NCI-H345 treated with DMSO at 0.1 percent for 48 hours (cell line): Measurements from ENCODE around the gene ABCA2.
"Not testable (repeated sequence)": the region's sequence is repeated elsewhere in the genome, so short reads cannot be mapped to it uniquely, and the experiment has no call there.

ENCODE experiments used
- DNase-seq: peaks from one replicate; lab custom pipeline; 2025; ENCODE audit not compliant: unreplicated experiment; lab: John Stamatoyannopoulos, UW

ABCA2 gene

DNA sequence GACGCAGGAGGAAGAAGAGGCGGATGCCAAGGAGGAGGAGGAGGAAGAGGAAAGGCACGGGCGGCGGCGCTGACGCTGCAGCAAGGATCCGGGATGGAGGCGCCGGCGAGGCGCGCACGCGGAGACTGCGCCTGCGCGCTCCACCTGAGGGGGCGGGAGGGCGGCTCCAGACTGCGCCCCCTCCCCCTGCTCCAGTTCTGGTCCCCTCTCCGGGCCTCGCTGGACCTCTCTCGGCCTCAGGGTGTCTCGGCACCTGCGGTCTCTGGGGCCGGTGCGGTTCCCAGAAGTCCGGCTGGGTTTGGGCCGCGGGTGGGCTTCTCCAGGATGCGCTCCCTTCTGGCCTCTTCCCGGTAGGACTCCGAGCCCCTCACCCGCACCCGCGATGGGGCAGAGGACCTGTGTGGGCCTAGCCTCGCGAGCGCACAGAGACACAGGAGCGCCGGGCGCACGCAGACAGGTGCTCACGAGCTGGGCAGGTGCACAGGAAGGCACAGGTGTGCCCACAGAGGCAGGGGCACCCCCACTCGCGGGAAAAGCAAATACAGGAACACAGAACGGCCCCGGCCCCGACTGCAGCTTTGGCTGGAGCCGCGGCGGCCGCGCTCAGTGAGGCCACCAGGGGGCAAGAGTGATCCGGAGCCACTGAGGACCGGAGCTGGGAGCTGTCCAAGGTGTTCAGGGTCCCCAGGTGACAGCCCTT is 18.2 kb upstream of the ABCA2 start, which contains the start of gene NPDC1:
Gene NPDC1, minus strand, starts transcription at position 90 of the 700 bp plus-strand sequence. CDS start 188 bp downstream, outside the sequence.
- DNase-seq, result peak; percentile 76

DNA sequence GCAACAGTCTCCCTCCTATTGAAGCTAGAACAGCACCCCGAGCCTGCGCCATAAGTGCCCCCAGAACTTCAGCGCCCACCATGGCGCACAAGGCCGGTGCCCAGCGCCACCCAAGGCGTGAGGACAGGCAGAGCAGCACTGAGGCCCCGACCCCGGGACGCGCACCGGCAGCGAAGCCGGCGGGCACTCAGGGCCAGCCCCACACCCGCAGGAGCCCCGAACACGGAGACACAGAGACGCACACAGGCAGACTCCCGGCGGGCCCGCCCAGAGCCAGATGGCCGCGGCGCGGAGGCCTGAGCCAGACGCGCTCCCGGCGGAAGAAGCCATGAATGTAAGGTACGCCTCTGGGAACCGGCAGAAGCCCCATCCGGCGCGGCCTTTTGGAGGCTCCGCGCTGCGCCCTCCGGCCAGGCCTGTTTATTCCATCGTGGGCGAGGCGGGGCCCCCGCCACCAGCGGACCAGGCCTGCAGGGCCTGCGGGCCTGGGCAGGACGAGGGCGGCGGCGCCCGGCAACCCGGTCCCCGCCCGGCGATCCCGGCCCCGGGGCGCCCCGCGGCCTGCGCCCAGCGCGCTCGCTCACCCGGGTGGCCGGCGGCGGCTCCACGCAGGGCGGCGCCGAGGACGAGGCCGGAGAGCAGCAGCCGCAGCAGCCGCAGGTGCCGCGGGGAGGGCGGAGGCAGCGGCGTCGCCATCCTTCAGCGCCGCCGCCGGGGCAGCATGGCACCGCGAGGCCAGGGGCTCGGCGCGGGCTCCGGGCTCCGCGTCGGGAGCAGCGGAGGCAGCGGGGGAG is 17.5 kb upstream of the ABCA2 start:
- no peak for DNase-seq

DNA sequence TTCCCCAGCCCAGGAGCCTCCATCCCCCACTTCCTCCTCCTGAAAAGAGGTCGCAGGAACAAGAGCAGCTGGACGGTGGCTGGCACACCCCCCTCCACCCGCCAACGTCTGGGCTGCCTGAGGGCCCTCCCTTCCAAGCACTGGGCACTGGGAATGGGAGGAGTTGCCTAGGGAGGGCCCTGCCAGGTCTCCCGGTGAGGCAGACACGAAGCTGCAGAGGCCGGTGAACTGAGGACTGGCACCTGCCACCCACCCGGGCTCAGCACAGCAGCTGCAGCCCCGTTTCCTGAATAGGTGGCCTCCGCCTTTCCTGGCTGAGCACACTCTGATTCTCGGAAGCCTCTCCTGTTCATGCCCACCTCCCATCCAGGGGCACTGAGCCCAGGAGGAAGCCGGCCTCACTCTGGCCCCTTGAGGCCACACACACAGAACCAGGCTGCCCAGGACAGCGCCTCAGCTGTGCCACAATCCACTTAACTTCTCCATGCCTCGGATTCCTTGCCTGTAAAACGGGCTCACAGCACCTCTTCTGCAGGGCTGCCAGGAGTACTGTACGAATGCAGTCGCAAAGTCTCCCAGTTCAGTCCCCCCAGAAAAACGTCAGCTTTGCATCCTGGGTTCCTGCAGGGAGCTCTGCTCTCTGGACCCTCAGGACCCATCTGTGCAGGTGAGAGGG is 16.6 kb upstream of the ABCA2 start:
- DNase-seq, result peak; percentile 60

DNA sequence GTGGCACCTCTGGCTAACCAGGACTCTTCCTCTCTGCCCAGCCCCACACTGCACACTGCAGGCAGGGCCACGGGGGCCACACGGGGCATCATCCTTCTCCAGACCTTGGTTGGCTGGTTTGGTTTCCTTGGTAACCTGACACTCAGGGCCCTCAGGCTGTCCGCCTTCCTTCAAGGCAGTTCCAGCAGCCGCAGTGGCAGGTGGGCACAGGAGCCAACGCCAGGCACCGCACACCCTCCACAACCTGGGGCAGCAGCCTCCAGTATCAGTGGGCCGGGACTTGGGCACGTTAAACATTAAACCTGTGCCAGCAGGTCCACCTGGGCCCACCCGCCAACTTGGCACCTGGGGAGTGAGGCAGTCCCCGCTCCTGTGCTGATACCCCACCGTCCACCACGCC is 16.0 kb upstream of the ABCA2 start:
- DNase-seq, result no peak

DNA sequence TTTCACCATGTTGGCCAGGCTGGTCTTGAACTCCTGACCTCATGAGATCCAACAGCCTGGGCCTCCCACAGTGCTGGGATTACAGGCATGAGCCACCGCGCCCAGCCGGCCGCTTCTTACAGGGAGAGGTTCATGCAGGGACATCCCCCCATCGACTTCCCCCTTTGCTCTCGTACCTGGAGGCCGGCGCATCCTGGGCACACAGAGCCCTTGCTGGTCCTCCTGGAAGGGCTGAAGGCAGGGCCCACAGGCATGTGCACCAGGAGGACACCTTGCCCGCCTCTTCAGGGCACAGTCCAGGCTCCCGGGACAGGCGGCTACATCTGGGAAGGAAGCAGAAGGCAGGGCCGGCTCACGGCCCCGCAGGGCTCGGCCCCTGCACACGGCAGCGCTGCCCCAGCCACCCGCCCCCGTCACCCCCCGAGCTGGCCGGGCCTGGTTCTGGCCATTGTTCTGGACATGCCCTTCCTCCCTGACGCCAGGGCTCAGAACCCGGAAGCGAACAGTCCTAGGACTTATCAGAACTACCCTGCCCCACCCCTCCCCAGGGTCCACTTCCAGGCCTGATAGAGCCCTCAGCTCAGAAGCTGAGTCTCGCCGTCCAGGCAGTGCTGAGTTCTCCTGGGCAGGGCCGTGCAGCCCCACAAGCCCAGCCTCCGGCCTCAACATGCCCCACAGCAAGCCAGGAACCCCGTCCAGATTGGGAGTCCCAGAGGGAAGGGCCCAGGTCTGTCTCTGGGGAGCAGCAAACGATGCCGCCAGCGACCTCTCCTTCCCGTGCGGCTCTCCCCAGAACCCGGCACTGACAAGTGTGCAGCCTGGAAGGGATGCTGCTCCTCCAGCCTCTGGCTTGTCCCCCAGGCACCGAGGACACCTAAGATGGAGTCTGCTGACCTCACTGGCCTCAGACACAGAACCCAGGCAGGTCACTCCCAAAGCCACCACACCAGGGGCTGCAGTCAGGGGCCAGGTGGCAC is 15.0 kb upstream of the ABCA2 start:
- no peak for DNase-seq

DNA sequence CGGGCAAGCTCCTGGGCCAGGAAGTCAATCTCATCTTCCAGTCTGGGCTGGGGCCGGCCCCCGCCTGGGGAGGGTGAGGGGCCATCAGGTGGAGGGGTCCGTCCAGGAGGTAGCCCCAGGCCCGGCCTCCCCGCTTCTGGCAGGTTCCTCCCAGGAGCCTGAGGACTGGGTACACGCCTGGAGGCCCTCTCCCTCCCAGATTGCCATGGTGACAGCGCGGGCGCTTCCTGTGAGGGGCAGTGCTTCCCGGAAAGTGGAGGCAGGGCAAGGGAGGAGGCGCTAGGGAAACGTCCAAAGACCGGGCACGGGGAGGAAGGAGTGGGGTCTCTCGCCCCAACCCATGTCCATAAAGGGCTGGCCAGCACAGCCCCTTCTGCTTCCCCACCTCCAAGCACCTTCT is 13.1 kb upstream of the ABCA2 start:
- no peak for DNase-seq

DNA sequence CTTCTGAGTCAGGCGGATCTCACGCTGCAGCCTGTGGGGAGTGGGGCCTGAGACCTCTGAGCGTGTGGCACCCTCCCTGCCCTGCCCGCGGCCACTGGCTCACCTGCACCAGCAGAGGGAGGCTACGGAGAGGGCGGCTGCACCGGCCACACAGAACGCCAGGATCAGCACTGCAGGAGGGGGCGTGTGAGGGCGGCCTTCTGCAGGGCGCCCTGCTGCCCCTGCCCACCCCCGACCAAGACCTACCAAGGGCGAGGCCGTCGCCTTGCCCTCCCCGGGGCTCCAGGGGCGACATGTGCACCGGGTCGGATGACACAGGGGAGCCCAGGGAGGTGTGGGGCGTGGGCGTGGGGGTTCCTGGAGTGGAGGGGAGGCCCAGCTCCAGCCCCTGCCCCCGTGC is 12.5 kb upstream of the ABCA2 start:
- no peak for DNase-seq

DNA sequence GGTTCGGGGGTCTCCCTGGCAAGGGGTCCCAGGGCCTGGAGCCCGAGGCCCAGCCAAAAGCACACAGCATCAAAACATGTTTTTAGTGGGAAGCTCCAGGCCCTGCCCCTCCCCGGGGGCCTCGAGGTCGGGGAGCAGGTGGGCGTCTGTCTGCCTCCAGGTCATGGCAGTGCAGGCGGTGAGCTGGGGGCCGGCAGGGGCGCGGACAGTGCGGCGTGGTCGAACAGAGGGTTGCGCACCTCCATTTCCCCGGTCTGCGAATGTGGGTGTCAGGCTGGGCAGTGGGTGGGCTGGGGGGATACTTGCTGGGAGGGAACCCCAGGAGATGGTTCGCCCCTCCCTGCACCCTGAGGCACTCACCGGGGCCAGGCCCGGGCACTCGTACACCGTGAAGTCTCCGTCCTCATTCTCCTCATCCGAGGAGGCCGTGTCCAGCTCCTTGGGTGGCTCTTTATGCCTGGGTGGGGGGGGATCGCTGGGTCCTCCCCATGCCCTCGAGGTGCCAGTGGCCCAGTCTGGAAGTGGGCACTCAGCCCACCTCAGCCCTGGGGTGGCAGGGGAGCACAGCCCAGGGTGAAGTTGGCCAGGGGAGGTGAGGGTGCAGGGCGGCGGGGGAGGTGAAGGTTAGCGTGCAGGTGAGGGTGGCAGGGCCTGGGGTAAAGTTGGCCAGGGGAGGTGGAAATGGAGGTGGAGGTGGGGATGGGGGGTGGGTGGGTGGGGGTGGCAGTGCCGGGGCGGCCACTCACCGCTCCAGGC is 11.8 kb upstream of the ABCA2 start:
- no peak for DNase-seq

DNA sequence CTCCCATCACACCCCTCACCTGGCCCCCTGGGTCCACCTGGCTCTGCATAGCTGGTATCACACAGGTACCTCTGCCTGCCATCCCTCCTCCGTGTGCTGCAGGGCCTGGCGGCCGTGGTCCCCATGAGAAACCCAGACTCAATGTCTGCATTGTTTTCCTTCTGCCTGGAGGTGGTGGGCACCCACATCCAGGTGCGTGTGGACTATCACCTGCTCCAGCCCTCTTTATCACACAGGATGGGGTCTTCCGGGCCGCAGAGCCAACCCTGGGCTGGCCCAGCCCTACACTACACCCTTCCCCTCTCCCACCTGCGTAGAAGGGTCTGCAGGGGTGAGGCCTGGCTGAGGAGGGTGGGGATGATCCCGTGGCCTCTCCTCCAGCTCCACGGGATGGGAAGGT is 10.9 kb upstream of the ABCA2 start:
- no peak for DNase-seq

DNA sequence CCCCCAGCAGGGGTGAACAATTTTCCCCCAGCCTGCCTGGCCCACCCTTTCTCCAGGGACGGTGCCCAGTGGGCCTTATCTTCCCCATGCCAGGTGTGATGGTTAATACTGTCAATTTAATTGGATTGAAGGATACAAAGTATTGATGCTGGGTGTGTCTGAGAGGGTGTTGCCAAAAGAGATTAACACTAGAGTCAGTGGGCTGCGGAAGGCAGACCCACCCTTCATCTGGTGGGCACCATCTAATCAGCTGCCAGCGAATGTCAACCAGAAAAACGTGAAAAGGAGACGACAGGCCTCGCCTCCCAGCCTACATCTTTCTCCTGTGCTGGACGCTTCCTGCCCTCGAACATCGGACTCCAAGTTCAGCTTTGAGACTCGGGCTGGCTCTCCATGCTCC is 9.4 kb upstream of the ABCA2 start:
- no peak for DNase-seq

DNA sequence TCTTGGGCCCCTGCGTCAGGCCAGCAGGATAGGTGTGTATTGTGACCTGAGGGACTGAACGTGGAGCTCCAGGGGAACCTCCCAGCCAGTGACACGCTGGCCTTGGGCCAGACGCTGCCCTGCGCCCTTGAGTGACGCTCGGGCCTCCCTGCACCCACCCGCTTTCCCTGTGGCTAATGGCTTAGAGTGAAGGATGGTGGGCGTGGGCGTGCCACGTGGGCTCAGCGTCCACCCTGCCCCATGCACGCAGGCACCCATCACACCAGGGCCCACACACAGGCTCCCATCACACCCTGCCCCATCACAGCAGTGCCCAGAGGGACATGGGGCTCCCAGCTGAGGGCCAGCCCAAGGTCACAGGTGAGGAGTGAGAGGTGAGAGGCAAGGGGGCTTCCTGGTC is 9.0 kb upstream of the ABCA2 start:
- no peak for DNase-seq

DNA sequence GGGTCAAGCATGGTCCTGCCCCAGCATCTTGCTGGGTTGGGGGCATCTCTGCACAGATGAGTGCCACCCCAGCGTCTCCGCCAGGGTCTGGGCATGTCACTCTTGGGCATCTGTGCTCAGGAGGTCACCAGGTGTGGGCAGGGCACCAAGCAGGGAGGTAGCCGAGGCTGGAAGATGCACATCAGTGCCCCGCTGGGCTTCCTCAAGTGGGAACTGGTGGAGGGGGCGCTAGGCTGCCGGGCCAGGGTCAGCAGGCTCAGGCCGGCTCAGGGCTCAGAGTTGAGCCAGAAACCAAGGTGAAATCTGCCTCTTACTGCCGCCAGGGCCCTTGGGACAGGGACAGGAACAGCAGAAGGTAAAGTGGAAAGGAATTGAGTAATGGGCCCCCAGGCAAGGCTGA is 7.9 kb upstream of the ABCA2 start:
- no peak for DNase-seq

DNA sequence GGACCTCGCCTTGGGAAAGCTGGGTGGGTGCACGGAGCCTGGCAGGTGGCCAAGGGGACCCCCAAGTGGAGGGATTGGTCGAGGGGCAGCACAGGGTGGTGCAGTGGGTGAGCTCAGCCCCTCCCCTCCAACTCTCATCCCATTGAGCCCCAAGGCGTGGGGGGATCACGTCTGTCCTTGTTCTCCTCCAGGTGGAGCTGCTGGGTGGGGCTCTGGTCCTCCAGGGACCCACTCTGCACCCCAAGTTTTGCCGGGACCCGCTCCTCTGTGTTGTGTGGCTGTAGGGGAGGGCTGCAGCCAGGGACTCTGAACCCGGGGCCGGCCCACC is 7.4 kb upstream of the ABCA2 start:
- DNase-seq, result no peak

DNA sequence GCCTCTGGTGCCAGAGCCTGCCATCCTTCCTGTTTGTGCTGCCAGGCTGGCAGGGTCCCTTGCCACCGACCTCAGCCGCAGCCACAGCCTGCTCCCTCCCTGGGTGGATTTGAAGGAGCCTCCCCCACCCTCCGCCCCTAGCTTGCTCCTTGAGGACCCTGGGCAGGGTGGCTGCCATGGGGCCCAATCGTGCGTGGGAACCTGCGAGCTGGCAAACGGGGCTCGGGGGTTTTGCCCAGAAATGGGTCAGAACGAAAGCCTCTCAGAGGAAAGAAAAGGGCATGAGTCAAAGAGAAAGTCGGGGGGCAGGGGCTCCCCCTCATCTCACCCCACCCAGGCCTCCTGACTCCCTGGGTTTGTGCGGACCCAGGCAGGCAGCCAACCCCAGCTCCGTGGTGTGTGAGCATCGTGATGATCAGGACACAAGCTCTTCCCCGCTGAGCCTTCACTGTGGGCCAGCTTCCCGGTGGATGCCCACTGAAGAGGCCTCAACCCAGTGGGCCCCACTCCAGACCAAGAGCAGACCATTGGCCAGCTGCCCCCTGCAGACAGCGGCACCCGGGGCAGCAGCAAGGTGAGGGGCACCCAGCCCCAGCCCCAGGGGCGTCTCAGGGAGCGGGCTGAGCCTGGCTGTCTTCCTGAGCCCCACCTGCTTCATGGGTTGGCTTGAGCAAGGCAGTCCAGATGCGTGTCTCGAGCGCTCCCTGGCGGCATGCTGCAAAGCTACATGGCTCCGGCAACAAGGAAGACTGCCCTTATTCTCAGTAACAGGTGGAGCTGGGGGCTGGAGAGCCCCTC is 6.9 kb upstream of the ABCA2 start:
- peak; percentile 81 for DNase-seq

DNA sequence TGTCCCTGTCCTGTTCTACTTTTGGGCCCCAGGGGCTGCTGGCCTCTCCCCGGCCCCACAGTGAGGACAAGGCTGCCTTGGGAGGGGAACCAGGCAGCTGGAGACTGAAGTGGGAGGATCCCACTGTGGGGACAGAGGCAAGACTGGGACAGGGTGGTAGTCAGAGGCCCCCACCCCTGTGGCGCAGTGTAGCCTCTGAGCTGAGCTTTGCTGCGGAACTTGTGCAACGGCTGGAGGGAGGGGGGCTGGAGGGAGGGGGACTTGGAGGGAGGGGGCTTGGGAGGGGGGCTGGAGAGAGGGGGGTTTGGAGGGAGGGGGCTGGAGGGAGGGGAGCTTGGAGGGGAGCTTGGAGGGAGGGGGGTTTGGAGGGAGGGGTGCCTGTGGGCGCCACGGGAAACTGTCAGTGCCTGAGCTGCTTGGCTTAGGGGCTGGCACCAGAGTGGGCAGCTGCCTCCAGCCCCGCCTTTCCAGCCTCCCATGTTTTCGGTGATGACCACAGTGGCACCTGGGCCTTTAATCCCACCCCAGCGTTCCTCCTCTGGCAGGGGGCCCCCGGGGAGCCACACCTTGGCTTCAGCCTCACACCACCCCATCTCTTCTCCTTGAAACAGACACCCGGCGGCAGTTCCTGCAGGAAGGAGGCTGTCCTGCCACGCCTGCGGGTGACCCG is 6.1 kb upstream of the ABCA2 start:
- DNase-seq, result no peak

DNA sequence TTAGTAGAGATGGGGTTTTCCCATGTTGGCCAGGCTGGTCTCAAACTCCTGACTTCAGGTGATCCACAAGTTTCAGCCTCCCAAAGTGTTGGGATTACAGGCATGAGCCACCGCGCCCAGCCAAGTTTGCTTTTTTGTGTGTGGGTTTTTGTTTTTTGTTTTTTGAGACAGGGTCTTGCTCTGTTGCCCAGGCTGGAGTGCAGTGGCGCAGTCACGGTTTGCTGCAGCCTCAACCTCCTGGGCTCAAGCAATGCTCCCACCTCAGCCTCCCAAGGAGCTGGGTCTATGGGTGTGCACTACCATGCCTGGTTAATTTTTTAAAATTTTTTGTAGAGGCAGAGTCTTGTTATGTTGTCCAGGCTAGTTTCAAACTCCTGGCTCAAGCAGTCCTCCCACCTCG is 5.4 kb upstream of the ABCA2 start:
- DNase-seq, result not testable (repeated sequence)

DNA sequence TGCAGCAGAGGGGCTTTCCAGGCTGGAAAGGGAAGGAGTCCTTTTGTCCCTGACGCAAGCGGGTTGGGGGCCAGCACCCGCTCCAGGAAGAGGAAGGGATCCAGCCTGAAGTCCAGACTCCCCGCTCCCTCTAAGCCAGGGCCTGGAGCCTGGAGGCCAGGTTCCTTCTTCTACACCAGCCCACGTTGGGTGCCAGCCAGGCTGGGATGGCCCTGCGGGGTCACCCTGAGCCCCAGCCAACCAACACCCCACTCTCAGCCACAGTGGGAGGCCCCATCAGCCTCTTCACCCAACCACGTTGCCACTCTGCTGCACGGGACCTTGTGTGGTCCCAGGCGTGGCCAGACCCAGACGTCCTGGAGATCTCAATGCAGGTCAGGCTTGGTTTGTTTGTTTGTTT is 4.8 kb upstream of the ABCA2 start:
- DNase-seq, result no peak

DNA sequence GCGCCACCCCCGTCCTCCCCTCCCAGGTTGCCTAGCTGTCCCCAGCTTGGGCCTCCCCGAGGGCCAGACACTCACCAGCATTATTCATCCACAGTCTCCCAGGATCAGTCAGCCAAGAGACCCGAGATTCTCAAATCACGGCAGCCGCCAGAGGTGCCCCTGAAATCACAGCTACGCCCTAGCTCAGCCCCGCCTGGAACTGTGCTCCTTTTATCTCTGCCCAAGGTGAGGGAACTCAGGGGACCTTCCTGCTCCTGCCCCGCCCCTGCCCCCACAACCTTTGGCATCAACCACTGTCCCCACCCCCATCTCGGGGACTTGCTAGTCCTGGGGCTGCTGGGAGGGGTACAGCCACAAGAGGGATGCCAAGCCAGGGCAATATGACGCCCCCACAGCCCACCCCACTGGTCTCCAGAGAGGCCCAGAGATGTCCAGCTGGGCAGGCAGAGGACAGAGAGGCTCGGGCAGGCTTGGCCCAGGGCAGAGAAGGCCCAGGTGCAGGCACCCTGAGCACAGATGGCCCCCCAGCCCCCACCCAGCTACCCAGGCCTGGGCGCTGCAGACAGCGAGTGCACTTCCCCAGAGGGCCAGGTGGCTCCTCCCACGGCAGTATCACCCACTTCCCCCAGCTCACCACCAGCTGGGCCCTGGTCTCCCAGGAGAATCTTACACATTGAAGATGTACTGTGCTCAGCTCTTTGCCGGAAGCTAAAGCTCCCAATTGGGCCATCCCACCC is 4.0 kb upstream of the ABCA2 start, which contains the start of gene FUT7:
Gene FUT7, minus strand, starts transcription at position 185 of the 737 bp plus-strand sequence. Its CDS starts 97 bp downstream, at position 88.
- DNase-seq, result no peak
